ENCODE data around the gene FLT3LG. TPM values are rescaled to one million over a fixed set of nuclear protein-coding genes. Genes with fewer than 3 reads are reported as not detected.
A peak's percentile ranks its signal among the peaks of the same experiment; 100 is the strongest.

Gene FLT3LG
- total RNA-seq, 1 donor from 2014 or later: 11.3 TPM

DNA sequence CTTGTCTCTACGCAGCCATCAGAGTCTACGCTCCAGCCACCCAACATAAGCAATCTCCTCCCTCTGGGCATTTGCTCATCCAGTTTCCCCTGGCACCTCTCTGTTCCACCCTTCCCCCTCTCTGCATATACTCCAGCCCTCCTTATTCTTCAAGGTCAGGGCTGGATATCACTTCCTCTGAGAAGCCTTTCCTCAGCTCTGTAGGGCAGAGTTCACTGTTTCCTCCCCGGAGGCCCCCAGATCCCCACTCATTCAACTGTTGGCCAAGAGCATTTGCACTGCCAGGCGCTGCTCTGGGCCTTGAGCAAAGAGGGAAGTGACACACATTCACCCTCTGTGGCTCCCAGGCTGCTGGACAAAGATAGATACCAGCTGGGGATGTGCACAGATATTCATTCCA lies 41.8 kb downstream of the FLT3LG start:
- H3K27me3 Mint-ChIP-seq (ENCODE audit: unreplicated experiment): no peaks in the 10 kb centered on the region
- H3K36me3 Mint-ChIP-seq (ENCODE audit: unreplicated experiment): peaks cover 28% of the 10 kb centered on the region
- TF ChIP-seq, protein P1, sequence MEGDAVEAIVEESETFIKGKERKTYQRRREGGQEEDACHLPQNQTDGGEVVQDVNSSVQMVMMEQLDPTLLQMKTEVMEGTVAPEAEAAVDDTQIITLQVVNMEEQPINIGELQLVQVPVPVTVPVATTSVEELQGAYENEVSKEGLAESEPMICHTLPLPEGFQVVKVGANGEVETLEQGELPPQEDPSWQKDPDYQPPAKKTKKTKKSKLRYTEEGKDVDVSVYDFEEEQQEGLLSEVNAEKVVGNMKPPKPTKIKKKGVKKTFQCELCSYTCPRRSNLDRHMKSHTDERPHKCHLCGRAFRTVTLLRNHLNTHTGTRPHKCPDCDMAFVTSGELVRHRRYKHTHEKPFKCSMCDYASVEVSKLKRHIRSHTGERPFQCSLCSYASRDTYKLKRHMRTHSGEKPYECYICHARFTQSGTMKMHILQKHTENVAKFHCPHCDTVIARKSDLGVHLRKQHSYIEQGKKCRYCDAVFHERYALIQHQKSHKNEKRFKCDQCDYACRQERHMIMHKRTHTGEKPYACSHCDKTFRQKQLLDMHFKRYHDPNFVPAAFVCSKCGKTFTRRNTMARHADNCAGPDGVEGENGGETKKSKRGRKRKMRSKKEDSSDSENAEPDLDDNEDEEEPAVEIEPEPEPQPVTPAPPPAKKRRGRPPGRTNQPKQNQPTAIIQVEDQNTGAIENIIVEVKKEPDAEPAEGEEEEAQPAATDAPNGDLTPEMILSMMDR (IDR thresholded peaks at IDR 0.05): no peak
- H3K9me3 Mint-ChIP-seq (ENCODE audit: unreplicated experiment): no peaks in the 10 kb centered on the region
- no peak overlapping the region for H3K27ac Mint-ChIP-seq (ENCODE audit: unreplicated experiment)
- DNase-seq (ENCODE audit: extremely low spot score, unreplicated experiment): no peak
- no peak overlapping the region for H3K4me3 Mint-ChIP-seq (ENCODE audit: unreplicated experiment)
- H3K4me1 Mint-ChIP-seq (ENCODE audit: unreplicated experiment): peaks cover 28% of the 10 kb centered on the region

DNA sequence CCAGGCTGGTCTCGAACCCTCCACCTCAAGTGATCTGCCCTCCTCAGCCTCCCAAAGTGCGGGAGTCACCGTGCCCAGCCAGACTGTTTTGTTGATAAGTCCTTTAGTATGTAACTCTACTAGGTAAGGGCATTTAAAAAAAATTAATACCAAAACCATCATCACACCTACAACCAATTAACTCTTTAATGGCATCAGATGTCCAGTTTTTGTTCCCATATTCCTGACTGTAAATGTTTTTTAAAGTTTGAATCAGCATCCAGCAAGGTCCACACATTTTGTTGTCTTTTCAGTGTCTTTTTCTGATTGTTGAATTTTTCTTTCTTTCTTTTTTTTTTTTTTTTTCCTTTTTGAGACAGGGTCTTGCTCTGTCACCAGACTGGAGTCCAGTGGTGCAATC lies 44.0 kb downstream of the FLT3LG start:
- Mint-ChIP-seq H3K4me1 (ENCODE audit: unreplicated experiment) (peaks cover 16% of the 10 kb centered on the region), H3K4me3 (ENCODE audit: unreplicated experiment) (no peak overlapping the region), H3K27me3 (ENCODE audit: unreplicated experiment) (no peaks in the 10 kb centered on the region), H3K36me3 (ENCODE audit: unreplicated experiment) (peaks cover 30% of the 10 kb centered on the region), H3K27ac (ENCODE audit: unreplicated experiment) (no peak overlapping the region), H3K9me3 (ENCODE audit: unreplicated experiment) (no peaks in the 10 kb centered on the region)
- TF ChIP-seq, protein P1 (IDR thresholded peaks at IDR 0.05): no peak
- DNase-seq (ENCODE audit: extremely low spot score, unreplicated experiment): no peak

DNA sequence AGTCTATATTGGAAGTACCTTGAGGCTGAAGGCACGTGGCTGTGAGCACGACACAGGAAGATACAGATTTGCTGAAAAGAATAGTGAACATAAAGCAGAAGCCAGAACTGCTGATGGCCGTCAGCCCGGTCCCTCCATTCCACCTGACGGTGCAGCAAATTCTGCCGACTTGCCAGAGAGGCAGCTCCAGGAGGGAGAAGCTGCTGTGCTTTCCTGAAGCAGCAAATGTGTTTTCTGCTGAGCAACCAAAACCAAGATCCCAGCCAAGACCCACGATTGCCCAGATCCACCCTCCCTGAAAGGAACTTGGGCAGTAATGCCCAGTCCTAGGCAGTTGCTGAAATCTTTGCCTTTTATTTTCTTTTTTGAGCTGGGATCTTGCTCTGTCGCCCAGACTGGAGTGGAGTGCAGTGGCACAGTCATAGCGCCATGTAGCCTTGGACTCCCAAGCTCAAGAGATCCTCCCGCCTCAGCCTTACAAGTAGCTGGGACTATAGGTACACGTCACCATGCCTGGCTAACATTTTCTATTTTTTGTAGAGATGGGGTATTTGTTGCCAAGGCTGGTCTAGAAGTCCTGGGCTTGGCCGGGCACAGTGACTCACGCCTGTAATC lies 46.8 kb downstream of the FLT3LG start:
- Mint-ChIP-seq H3K9me3 (ENCODE audit: unreplicated experiment) (no peaks in the 10 kb centered on the region), H3K36me3 (ENCODE audit: unreplicated experiment) (peaks cover 33% of the 10 kb centered on the region), H3K27ac (ENCODE audit: unreplicated experiment) (no peak overlapping the region), H3K4me1 (ENCODE audit: unreplicated experiment) (peaks cover 1% of the 10 kb centered on the region), H3K4me3 (ENCODE audit: unreplicated experiment) (no peak overlapping the region), H3K27me3 (ENCODE audit: unreplicated experiment) (no peaks in the 10 kb centered on the region)
- no peak for DNase-seq (ENCODE audit: extremely low spot score, unreplicated experiment)
- TF ChIP-seq, protein P1 (IDR thresholded peaks at IDR 0.05): no peak

DNA sequence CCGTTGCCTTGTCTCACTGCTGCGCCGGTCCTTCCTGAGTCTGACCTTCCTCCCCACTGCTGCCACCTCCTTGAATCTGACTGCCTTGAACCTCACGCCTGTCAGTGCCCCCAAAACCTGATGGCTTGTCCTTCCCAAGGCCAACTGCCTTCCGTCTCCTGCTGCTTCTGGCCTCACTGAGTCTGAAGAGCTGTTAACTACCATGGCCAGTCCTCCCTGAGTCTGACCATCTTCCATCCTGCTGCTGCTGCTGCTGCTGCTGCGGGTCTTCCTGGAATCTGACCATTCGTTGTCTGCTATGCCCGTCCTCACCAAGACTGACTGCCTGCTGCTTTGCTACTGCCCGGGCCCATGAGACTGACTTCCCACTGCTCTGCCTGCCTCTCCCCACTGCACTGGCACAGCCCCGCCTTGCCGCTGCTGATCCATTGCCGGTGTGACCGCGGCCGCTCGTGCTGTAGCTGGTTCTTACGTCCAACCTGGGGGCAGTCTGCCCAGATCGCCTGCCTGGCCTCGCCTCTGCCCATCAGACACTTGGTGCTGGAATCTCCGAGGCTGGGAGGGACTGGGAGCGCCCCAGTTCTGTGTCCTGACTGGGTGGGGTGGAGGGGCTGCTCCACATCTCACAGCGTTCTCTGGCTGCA lies 50.9 kb downstream of the FLT3LG start:
- Mint-ChIP-seq H3K4me1 (ENCODE audit: unreplicated experiment) (peaks cover 17% of the 10 kb centered on the region), H3K27ac (ENCODE audit: unreplicated experiment) (peak overlapping the region; percentile 34), H3K4me3 (ENCODE audit: unreplicated experiment) (no peak overlapping the region), H3K36me3 (ENCODE audit: unreplicated experiment) (peaks cover 23% of the 10 kb centered on the region), H3K27me3 (ENCODE audit: unreplicated experiment) (no peaks in the 10 kb centered on the region), H3K9me3 (ENCODE audit: unreplicated experiment) (no peaks in the 10 kb centered on the region)
- DNase-seq (ENCODE audit: extremely low spot score, unreplicated experiment): no peak
- TF ChIP-seq, protein P1 (IDR thresholded peaks at IDR 0.05): no peak

DNA sequence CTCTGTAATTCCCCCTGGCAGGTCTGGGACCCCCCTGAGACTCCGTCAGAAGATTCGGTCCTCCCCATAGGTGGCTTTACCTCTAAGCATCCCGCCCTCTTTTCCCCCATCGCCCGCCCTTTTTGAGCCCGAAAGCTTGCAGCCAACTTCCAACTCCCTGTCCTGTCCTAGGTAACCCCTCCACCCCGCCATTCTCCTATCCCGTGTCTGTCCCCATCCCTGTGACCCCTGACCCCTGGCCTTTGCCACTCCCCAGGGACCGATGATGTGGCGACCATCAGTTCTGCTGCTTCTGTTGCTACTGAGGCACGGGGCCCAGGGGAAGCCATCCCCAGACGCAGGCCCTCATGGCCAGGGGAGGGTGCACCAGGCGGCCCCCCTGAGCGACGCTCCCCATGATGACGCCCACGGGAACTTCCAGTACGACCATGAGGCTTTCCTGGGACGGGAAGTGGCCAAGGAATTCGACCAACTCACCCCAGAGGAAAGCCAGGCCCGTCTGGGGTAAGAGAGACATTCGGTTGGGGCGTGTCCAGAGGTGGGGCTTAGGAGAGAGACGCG lies 54.3 kb downstream of the FLT3LG start:
- TF ChIP-seq, protein P1 (IDR thresholded peaks at IDR 0.05): no peak
- H3K27me3 Mint-ChIP-seq (ENCODE audit: unreplicated experiment): no peaks in the 10 kb centered on the region
- no peaks in the 10 kb centered on the region for H3K9me3 Mint-ChIP-seq (ENCODE audit: unreplicated experiment)
- H3K36me3 Mint-ChIP-seq (ENCODE audit: unreplicated experiment): peaks cover 19% of the 10 kb centered on the region
- no peak for DNase-seq (ENCODE audit: extremely low spot score, unreplicated experiment)
- peak overlapping the region; percentile 99 for H3K27ac Mint-ChIP-seq (ENCODE audit: unreplicated experiment)
- H3K4me3 Mint-ChIP-seq (ENCODE audit: unreplicated experiment): peak overlapping the region; percentile 77
- peaks cover 25% of the 10 kb centered on the region for H3K4me1 Mint-ChIP-seq (ENCODE audit: unreplicated experiment)

All from osteocyte (in vitro differentiated cells).